ENCODE results near the gene ADAMTS13. TPM values are rescaled to one million over a fixed set of nuclear protein-coding genes. Genes with fewer than 3 reads are reported as not detected.

The ADAMTS13 gene
- total RNA-seq, 2 experiments from 2014 or later, result 2.2 to 2.6 TPM

- no peaks in the 10 kb centered on the region for H3K36me3 ChIP-seq (ENCODE audit: insufficient read depth, low read length)
- Mint-ChIP-seq H3K36me3 (ENCODE audit: low read depth) (no peaks in the 10 kb centered on the region), H3K27ac (no peak overlapping the region), H3K27me3 (no peaks in the 10 kb centered on the region), H3K4me1 (ENCODE audit: low read depth) (peaks cover 6% of the 10 kb centered on the region), H3K4me3 (no peak overlapping the region), H3K9me3 (no peaks in the 10 kb centered on the region)
- peaks cover 3% of the 10 kb centered on the region for H3K4me1 ChIP-seq (ENCODE audit: insufficient read depth, low read length)
- peaks cover 0 to 3% of the 10 kb centered on the region in 2 experiments for H3K27me3 ChIP-seq (ENCODE audit: control insufficient read depth in 1 of 2, insufficient read depth in 2 of 2, low read length in 2 of 2)
- H3K9me3 ChIP-seq (ENCODE audit: control insufficient read depth in 1 of 2, insufficient read depth in 1 of 2, low read length in 2 of 2), result no peaks in the 10 kb centered on the region
- TF ChIP-seq CTCF (IDR thresholded peaks at IDR 0.05), result no peak
- ChIA-PET CTCF (no interaction called here), POLR2A (no interaction called here)
- DNase-seq (no peak), ATAC-seq (ENCODE audit: poor library complexity) (no peak)
- intact Hi-C loops (cut with DNase I, micrococcal nuclease), result no loop called here
- H3K27ac ChIP-seq (ENCODE audit: low read depth in 1 of 2, low read length in 2 of 2), result no peak overlapping the region
- no peak overlapping the region for H3K4me3 ChIP-seq (ENCODE audit: low read length)
These were observed 68.9 kb downstream of the ADAMTS13 start for GRCh38 chr9:133490865-133491655.

GRCh38 chr9:133491656-133491925, 69.4 kb downstream of the ADAMTS13 start:
- Mint-ChIP-seq H3K9me3 (no peaks in the 10 kb centered on the region), H3K27ac (no peak overlapping the region), H3K4me3 (no peak overlapping the region), H3K27me3 (no peaks in the 10 kb centered on the region), H3K4me1 (ENCODE audit: low read depth) (peaks cover under 1% of the 10 kb centered on the region), H3K36me3 (ENCODE audit: low read depth) (no peaks in the 10 kb centered on the region)
- ChIA-PET CTCF (no interaction called here), POLR2A (no interaction called here)
- peaks cover 0 to 3% of the 10 kb centered on the region in 2 experiments for H3K27me3 ChIP-seq (ENCODE audit: control insufficient read depth in 1 of 2, insufficient read depth in 2 of 2, low read length in 2 of 2)
- intact Hi-C loops (cut with DNase I, micrococcal nuclease), result no loop called here
- TF ChIP-seq CTCF (IDR thresholded peaks at IDR 0.05), result no peak
- no peak overlapping the region for H3K27ac ChIP-seq (ENCODE audit: low read depth in 1 of 2, low read length in 2 of 2)
- H3K4me1 ChIP-seq (ENCODE audit: insufficient read depth, low read length), result no peaks in the 10 kb centered on the region
- no peak overlapping the region for H3K4me3 ChIP-seq (ENCODE audit: low read length)
- no peak for DNase-seq
- no peaks in the 10 kb centered on the region for H3K36me3 ChIP-seq (ENCODE audit: insufficient read depth, low read length)
- H3K9me3 ChIP-seq (ENCODE audit: control insufficient read depth in 1 of 2, insufficient read depth in 1 of 2, low read length in 2 of 2), result no peaks in the 10 kb centered on the region
- no peak for ATAC-seq (ENCODE audit: poor library complexity)

GRCh38 chr9:133492061-133493021, 70.2 kb downstream of the ADAMTS13 start:
- ChIA-PET CTCF (no interaction called here), POLR2A (no interaction called here)
- no peak overlapping the region for H3K4me3 ChIP-seq (ENCODE audit: low read length)
- no peaks in the 10 kb centered on the region for H3K36me3 ChIP-seq (ENCODE audit: insufficient read depth, low read length)
- Mint-ChIP-seq H3K9me3 (no peaks in the 10 kb centered on the region), H3K4me3 (no peak overlapping the region), H3K36me3 (ENCODE audit: low read depth) (no peaks in the 10 kb centered on the region), H3K4me1 (ENCODE audit: low read depth) (no peaks in the 10 kb centered on the region), H3K27ac (no peak overlapping the region), H3K27me3 (no peaks in the 10 kb centered on the region)
- H3K27me3 ChIP-seq (ENCODE audit: control insufficient read depth in 1 of 2, insufficient read depth in 2 of 2, low read length in 2 of 2), result peaks cover 0 to 5% of the 10 kb centered on the region in 2 experiments
- intact Hi-C loops (cut with DNase I, micrococcal nuclease), result no loop called here
- no peak for TF ChIP-seq CTCF (IDR thresholded peaks at IDR 0.05)
- H3K27ac ChIP-seq (ENCODE audit: low read depth in 1 of 2, low read length in 2 of 2), result no peak overlapping the region
- H3K9me3 ChIP-seq (ENCODE audit: control insufficient read depth in 1 of 2, insufficient read depth in 1 of 2, low read length in 2 of 2), result no peaks in the 10 kb centered on the region
- ATAC-seq (ENCODE audit: poor library complexity) (no peak), DNase-seq (no peak)
- H3K4me1 ChIP-seq (ENCODE audit: insufficient read depth, low read length), result no peaks in the 10 kb centered on the region

Data from CD4-positive, alpha-beta T cell (primary cell).